Endometrial microvascular endothelial cells (primary cell): Measurements from ENCODE around the gene CBL. TPM values are rescaled to one million over a fixed set of nuclear protein-coding genes. Genes with fewer than 3 reads are reported as not detected.
"Not testable (repeated sequence)": the region's sequence is repeated elsewhere in the genome, so short reads cannot be mapped to it uniquely, and the experiment has no call there.

Source experiments
- in situ Hi-C: cut with HindIII; loops from 2 replicates; pipeline ENCODE4 v1.10.0; 2017; ENCODE audit warnings: low sequenced_read_pairs, low pct_unique_long_range_greater_than_20kb; ENCODE audit errors: inconsistent ontology term
- total RNA-seq: library from RNA; depleted of rRNA; stranded (reverse); fragments of >200 nt; gene quantifications from one replicate; pipeline ENCODE4 v1.2.3, GENCODE V29; 2015; ENCODE audit errors: inconsistent ontology term

Gene CBL
- total RNA-seq, 1 donor from 2014 or later = 20.4 TPM

- in situ Hi-C loops = no loop called here
Measured at GRCh38 chr11:119202554-119202953, 3.6 kb upstream of the CBL start.

GRCh38 chr11:119204066-119204465 lies 2.1 kb upstream of the CBL start:
- in situ Hi-C loops = no loop called here

- in situ Hi-C loops = no loop called here
Measured at GRCh38 chr11:119205080-119205479, 1.1 kb upstream of the CBL start.

GRCh38 chr11:119206511-119207414 lies 624 bp downstream of the CBL start:
- in situ Hi-C loops = no loop called here

GRCh38 chr11:119207415-119207960 lies 1.3 kb downstream of the CBL start:
- in situ Hi-C loops = no loop called here

GRCh38 chr11:119209186-119209585 lies 3.0 kb downstream of the CBL start:
- in situ Hi-C loops = no loop called here

- in situ Hi-C loops = no loop called here
Measured at GRCh38 chr11:119210050-119210449, 3.9 kb downstream of the CBL start.

- in situ Hi-C loops = no loop called here
Measured at GRCh38 chr11:119218141-119218878, 12.2 kb downstream of the CBL start.

GRCh38 chr11:119222308-119222707 lies 16.2 kb downstream of the CBL start:
- in situ Hi-C loops = no loop called here

GRCh38 chr11:119222891-119223290 lies 16.8 kb downstream of the CBL start:
- in situ Hi-C loops = no loop called here

GRCh38 chr11:119223856-119224255 lies 17.7 kb downstream of the CBL start:
- in situ Hi-C loops = no loop called here

GRCh38 chr11:119228535-119229287 lies 22.6 kb downstream of the CBL start:
- in situ Hi-C loops = not testable (repeated sequence)

GRCh38 chr11:119229288-119229672 lies 23.1 kb downstream of the CBL start:
- in situ Hi-C loops = no loop called here

GRCh38 chr11:119229741-119230140 lies 23.6 kb downstream of the CBL start:
- in situ Hi-C loops = no loop called here

GRCh38 chr11:119236490-119236889 lies 30.4 kb downstream of the CBL start:
- in situ Hi-C loops = no loop called here

GRCh38 chr11:119236891-119237290 lies 30.8 kb downstream of the CBL start:
- in situ Hi-C loops = no loop called here

GRCh38 chr11:119237515-119237914 lies 31.4 kb downstream of the CBL start:
- in situ Hi-C loops = no loop called here

GRCh38 chr11:119248750-119249670 lies 42.9 kb downstream of the CBL start:
- in situ Hi-C loops = no loop called here
